SK-N-MC (cell line): Measurements from ENCODE around the gene BABAM2.
"Not testable (repeated sequence)": the region's sequence is repeated elsewhere in the genome, so short reads cannot be mapped to it uniquely, and the experiment has no call there.

Source experiments
- DNase-seq: peaks from one replicate; pipeline ENCODE4 v3.0.0-alpha.2; 2011; ENCODE audit warnings: low read depth, low spot score
- H3K27ac ChIP-seq: fragments of 200-600 bp; sonication (generic); 2 replicates; pipeline ENCODE4 v1.5.1; 2016; ENCODE audit warnings: mixed run types
- H3K36me3 ChIP-seq: fragments of 200-600 bp; sonication (generic); 2 replicates; pipeline ENCODE4 v1.6.1; 2017; ENCODE audit warnings: antibody characterized with exemption, low read length, mixed read lengths; ENCODE audit not compliant: insufficient read depth
- H3K4me3 ChIP-seq: fragments of 200-600 bp; sonication (generic); 2 replicates; pipeline ENCODE4 v1.5.1; 2016
- H3K9ac ChIP-seq: fragments of 200-600 bp; sonication (generic); 2 replicates; pipeline ENCODE4 v1.8.0; 2017; ENCODE audit warnings: mixed run types, mixed read lengths; ENCODE audit not compliant: insufficient read length
- H3K9me3 ChIP-seq: fragments of 200-600 bp; sonication (generic); 2 replicates; pipeline ENCODE4 v1.6.1; 2017; ENCODE audit warnings: low read depth, mild to moderate bottlenecking, antibody characterized with exemption, low read length, moderate library complexity, mixed read lengths
- EZH2 ChIP-seq: fragments of 200-600 bp; sonication (generic); IDR thresholded peaks from one replicate; pipeline ENCODE4 v1.6.1; 2017; ENCODE audit warnings: antibody characterized with exemption
- FOXP2 ChIP-seq: optimal IDR thresholded peaks from 2 replicates; pipeline ENCODE3; 2011; ENCODE audit warnings: mild to moderate bottlenecking, moderate library complexity; ENCODE audit not compliant: insufficient read depth; ENCODE audit errors: extremely low read length, control extremely low read depth
- POLR2AphosphoS5 ChIP-seq: IDR thresholded peaks from 2 replicates; pipeline ENCODE4 v1.6.1; 2012; ENCODE audit warnings: mild to moderate bottlenecking, low read depth, low read length, borderline replicate concordance

BABAM2 gene

GRCh38 chr2:28094739-28095138 is 204.2 kb downstream of the BABAM2 start:
- Histone ChIP-seq H3K9me3 (no peaks in the 10 kb centered on the region), H3K4me3 (no peak overlapping the region), H3K9ac (no peak overlapping the region), H3K27ac (no peak overlapping the region), H3K36me3 (no peaks in the 10 kb centered on the region)
- TF ChIP-seq POLR2AphosphoS5 (no peak), FOXP2 (no peak), EZH2 (no peak)
- DNase-seq = no peak

GRCh38 chr2:28095622-28096021 is 205.1 kb downstream of the BABAM2 start:
- TF ChIP-seq POLR2AphosphoS5 = no peak
- TF ChIP-seq EZH2 = no peak
- no peak for TF ChIP-seq FOXP2
- DNase-seq = no peak
- Histone ChIP-seq H3K9me3 (no peaks in the 10 kb centered on the region), H3K9ac (no peak overlapping the region), H3K27ac (no peak overlapping the region), H3K4me3 (no peak overlapping the region), H3K36me3 (no peaks in the 10 kb centered on the region)

GRCh38 chr2:28096421-28096820 is 205.9 kb downstream of the BABAM2 start:
- H3K9me3 ChIP-seq = no peaks in the 10 kb centered on the region
- H3K27ac ChIP-seq = no peak overlapping the region
- DNase-seq = no peak
- no peaks in the 10 kb centered on the region for H3K36me3 ChIP-seq
- no peak overlapping the region for H3K9ac ChIP-seq
- H3K4me3 ChIP-seq = no peak overlapping the region
- TF ChIP-seq FOXP2 = no peak
- TF ChIP-seq EZH2 = no peak
- TF ChIP-seq POLR2AphosphoS5 = no peak

GRCh38 chr2:28098501-28099225 is 208.1 kb downstream of the BABAM2 start:
- Histone ChIP-seq H3K27ac (no peak overlapping the region), H3K36me3 (no peaks in the 10 kb centered on the region), H3K9me3 (no peaks in the 10 kb centered on the region), H3K9ac (no peak overlapping the region), H3K4me3 (no peak overlapping the region)
- no peak for TF ChIP-seq EZH2
- no peak for TF ChIP-seq POLR2AphosphoS5
- TF ChIP-seq FOXP2 = no peak
- no peak for DNase-seq

GRCh38 chr2:28101123-28101522 is 210.6 kb downstream of the BABAM2 start:
- no peak overlapping the region for H3K9ac ChIP-seq
- DNase-seq = no peak
- no peaks in the 10 kb centered on the region for H3K36me3 ChIP-seq
- TF ChIP-seq POLR2AphosphoS5 (no peak), FOXP2 (no peak), EZH2 (no peak)
- H3K4me3 ChIP-seq = no peak overlapping the region
- H3K27ac ChIP-seq = no peak overlapping the region
- H3K9me3 ChIP-seq = no peaks in the 10 kb centered on the region

- Histone ChIP-seq H3K36me3 (no peaks in the 10 kb centered on the region), H3K9ac (no peak overlapping the region), H3K27ac (no peak overlapping the region), H3K9me3 (no peaks in the 10 kb centered on the region), H3K4me3 (no peak overlapping the region)
- TF ChIP-seq POLR2AphosphoS5 (no peak), FOXP2 (no peak), EZH2 (no peak)
- no peak for DNase-seq
Observed at GRCh38 chr2:28101892-28102291, 211.4 kb downstream of the BABAM2 start.

- DNase-seq = no peak
- H3K36me3 ChIP-seq = no peaks in the 10 kb centered on the region
- TF ChIP-seq FOXP2 = no peak
- TF ChIP-seq POLR2AphosphoS5 = no peak
- TF ChIP-seq EZH2 = no peak
- H3K27ac ChIP-seq = no peak overlapping the region
- H3K9me3 ChIP-seq = no peaks in the 10 kb centered on the region
- H3K9ac ChIP-seq = no peak overlapping the region
- no peak overlapping the region for H3K4me3 ChIP-seq
Observed at GRCh38 chr2:28102455-28102874, 211.9 kb downstream of the BABAM2 start.

- no peaks in the 10 kb centered on the region for H3K36me3 ChIP-seq
- TF ChIP-seq FOXP2 (no peak), EZH2 (no peak), POLR2AphosphoS5 (no peak)
- H3K4me3 ChIP-seq = no peak overlapping the region
- no peak overlapping the region for H3K27ac ChIP-seq
- no peaks in the 10 kb centered on the region for H3K9me3 ChIP-seq
- H3K9ac ChIP-seq = no peak overlapping the region
- DNase-seq = no peak
Observed at GRCh38 chr2:28103611-28104010, 213.1 kb downstream of the BABAM2 start.

GRCh38 chr2:28108143-28108542 is 217.6 kb downstream of the BABAM2 start:
- Histone ChIP-seq H3K36me3 (no peaks in the 10 kb centered on the region), H3K9ac (no peak overlapping the region), H3K9me3 (no peaks in the 10 kb centered on the region), H3K27ac (no peak overlapping the region), H3K4me3 (no peak overlapping the region)
- DNase-seq = no peak
- TF ChIP-seq EZH2 = no peak
- no peak for TF ChIP-seq FOXP2

GRCh38 chr2:28113771-28114170 is 223.2 kb downstream of the BABAM2 start:
- not testable (repeated sequence) for H3K36me3 ChIP-seq, H3K27ac ChIP-seq, H3K9ac ChIP-seq, H3K9me3 ChIP-seq, H3K4me3 ChIP-seq, DNase-seq
